ENCODE results near the gene ADAMTS15. TPM values are rescaled to one million over a fixed set of nuclear protein-coding genes. Genes with fewer than 3 reads are reported as not detected.

The ADAMTS15 gene
- total and polyA plus RNA-seq, 10 of the 15 experiments (the other 5 are each of a cell fraction or from before 2014, with no cell fraction given): not detected

GRCh38 chr11:130423541-130424142 is 24.8 kb upstream of the ADAMTS15 start:
- ChIA-PET POLR2A (no interaction called here), CTCF (interaction anchor here (0.7 to 0.9 kb wide), 2 partner anchors 208 to 211 kb away, joined by 3 read pairs; no protein-coding TSS in a partner anchor), RAD21 (ENCODE audit: unreplicated experiment) (no interaction called here), SMC1A (ENCODE audit: uncharacterized antibody, unreplicated experiment) (interaction anchor here (1.1 kb wide), 1 partner anchor 11 kb away, joined by 3 read pairs; no protein-coding TSS in a partner anchor)
- no peaks in the 10 kb centered on the region for H3K9me3 ChIP-seq (replicated peaks; ENCODE audit: control insufficient read depth, insufficient read depth, low read length)
- H3K9ac ChIP-seq (ENCODE audit: control insufficient read depth, insufficient read depth, low read length): no peak overlapping the region
- BruUV-seq (replicated peaks): no TSS peak
- intact Hi-C loops (cut with micrococcal nuclease; ENCODE audit: unreplicated experiment): no loop called here
- no peak overlapping the region for H3K27ac ChIP-seq (ENCODE audit: control insufficient read depth, insufficient read depth)
- H3K27me3 ChIP-seq (replicated peaks in 1 of 2; ENCODE audit: control insufficient read depth in 2 of 2, insufficient read depth in 2 of 2, low read length in 1 of 2): peaks cover 8 to 13% of the 10 kb centered on the region in 2 experiments; a peak in 3 of 4 replicates
- ATAC-seq: no peak
- H3K36me3 ChIP-seq (ENCODE audit: control insufficient read depth in 2 of 2, insufficient read depth in 2 of 2, low read length in 1 of 2): no peaks in the 10 kb centered on the region
- no peak overlapping the region for H3K4me2 ChIP-seq (ENCODE audit: control insufficient read depth, insufficient read depth)
- DNase-seq (ENCODE audit: low read depth, low spot score): no peak
- WGBS (ENCODE audit: insufficient coverage, insufficient replicate concordance, low lambda C conversion rate, missing lambda C conversion rate): 49% methylated on average over 16 of the region's 16 CpGs
- no peaks in the 10 kb centered on the region for H3K4me1 ChIP-seq (ENCODE audit: control insufficient read depth, insufficient read depth, low read length)
- H3K4me3 ChIP-seq: no peak overlapping the region
- in situ Hi-C loops (cut with MboI): loop anchor here (10.0 kb wide), 1 partner anchor 209 kb away; no protein-coding TSS in a partner anchor
- FAIRE-seq: no peak
- H3K79me2 ChIP-seq (ENCODE audit: control insufficient read depth, insufficient read depth, low read length): no peaks in the 10 kb centered on the region
- H2AFZ ChIP-seq (ENCODE audit: control insufficient read depth, low read depth, low read length): no peak overlapping the region
- no peaks in the 10 kb centered on the region; the same call in 1 of the 2 replicates for H4K20me1 ChIP-seq (ENCODE audit: control insufficient read depth, insufficient read depth)
- no peak for TF ChIP-seq BRCA1 (IDR thresholded peaks at IDR 0.05; ENCODE audit: low read depth, low read length)
- TF ChIP-seq FOXK2 (IDR thresholded peaks at IDR 0.05): no peak

- ChIA-PET RAD21 (ENCODE audit: unreplicated experiment) (no interaction called here), CTCF (interaction anchor here (1.0 to 1.6 kb wide), 2 partner anchors 106 to 212 kb away, joined by 3 to 6 read pairs; no protein-coding TSS in a partner anchor)
- ATAC-seq: no peak
Measured at GRCh38 chr11:130424613-130425140, 23.8 kb upstream of the ADAMTS15 start.

More at GRCh38 chr11:130424613-130425140, 23.8 kb upstream of the ADAMTS15 start:
- FAIRE-seq (no peak), DNase-seq (ENCODE audit: low read depth, low spot score) (no peak)
- no peak overlapping the region for H2AFZ ChIP-seq (ENCODE audit: control insufficient read depth, low read depth, low read length)
- intact Hi-C loops (cut with micrococcal nuclease; ENCODE audit: unreplicated experiment): no loop called here
- H3K9me3 ChIP-seq (replicated peaks; ENCODE audit: control insufficient read depth, insufficient read depth, low read length): no peaks in the 10 kb centered on the region
- no peaks in the 10 kb centered on the region; the same call in 1 of the 2 replicates for H4K20me1 ChIP-seq (ENCODE audit: control insufficient read depth, insufficient read depth)
- ChIA-PET POLR2A (no interaction called here), SMC1A (ENCODE audit: uncharacterized antibody, unreplicated experiment) (interaction anchor here (1.1 to 2.7 kb wide), 2 partner anchors 8 to 212 kb away, joined by 3 to 10 read pairs; no protein-coding TSS in a partner anchor)
- H3K27me3 ChIP-seq (replicated peaks in 1 of 2; ENCODE audit: control insufficient read depth in 2 of 2, insufficient read depth in 2 of 2, low read length in 1 of 2): peaks cover 12 to 15% of the 10 kb centered on the region in 2 experiments
- BruUV-seq (replicated peaks): no TSS peak
- no peak overlapping the region for H3K27ac ChIP-seq (ENCODE audit: control insufficient read depth, insufficient read depth)
- no peaks in the 10 kb centered on the region for H3K79me2 ChIP-seq (ENCODE audit: control insufficient read depth, insufficient read depth, low read length)
- H3K36me3 ChIP-seq (ENCODE audit: control insufficient read depth in 2 of 2, insufficient read depth in 2 of 2, low read length in 1 of 2): no peaks in the 10 kb centered on the region
- no peaks in the 10 kb centered on the region for H3K4me1 ChIP-seq (ENCODE audit: control insufficient read depth, insufficient read depth, low read length)
- WGBS (ENCODE audit: insufficient coverage, insufficient replicate concordance, low lambda C conversion rate, missing lambda C conversion rate): 56% methylated on average over 14 of the region's 14 CpGs
- TF ChIP-seq JUND (IDR thresholded peaks at IDR 0.05; ENCODE audit: low read depth, low read length) (no peak), MAX (IDR thresholded peaks at IDR 0.05; ENCODE audit: low read depth, low read length) (no peak), KDM1A (IDR thresholded peaks at IDR 0.05; ENCODE audit: borderline replicate concordance) (no peak), MEF2A (IDR thresholded peaks at IDR 0.05; ENCODE audit: insufficient read depth, low read depth, low read length) (no peak), ZNF592 (IDR thresholded peaks at IDR 0.05) (no peak), RAD51 (IDR thresholded peaks at IDR 0.05) (no peak)
- H3K4me3 ChIP-seq: no peak overlapping the region
- H3K4me2 ChIP-seq (ENCODE audit: control insufficient read depth, insufficient read depth): no peak overlapping the region
- no peak overlapping the region for H3K9ac ChIP-seq (ENCODE audit: control insufficient read depth, insufficient read depth, low read length)
- in situ Hi-C loops (cut with MboI): loop anchor here (10.0 kb wide), 1 partner anchor 210 kb away; no protein-coding TSS in a partner anchor
